HAP-1 (cell line): ENCODE measurements around the gene PIP5K1A.
"Not testable (repeated sequence)": the region's sequence is repeated elsewhere in the genome, so short reads cannot be mapped to it uniquely, and the experiment has no call there.

Source experiments
- DNase-seq, 2 experiments: peaks; one replicate each; pipeline ENCODE4 v3.0.0-alpha.2; 2016 to 2020; ENCODE audit warnings: low spot score in 2 of 2
- H3K27me3 ChIP-seq: fragments of 250-450 bp; sonication (Bioruptor Pico); 2 replicates; pipeline ENCODE4 v1.5.1; 2020; ENCODE audit warnings: low read depth, mild to moderate bottlenecking, moderate library complexity
- H3K36me3 ChIP-seq: fragments of 250-450 bp; sonication (Bioruptor Pico); replicated peaks from 2 replicates; pipeline ENCODE4 v1.5.1; 2020; ENCODE audit warnings: mild to moderate bottlenecking
- H3K4me1 ChIP-seq: fragments of 250-450 bp; sonication (Bioruptor Pico); 2 replicates; pipeline ENCODE4 v1.5.1; 2020; ENCODE audit warnings: mild to moderate bottlenecking
- H3K4me3 ChIP-seq: fragments of 250-450 bp; sonication (Bioruptor Pico); 2 replicates; pipeline ENCODE4 v1.5.1; 2020; ENCODE audit warnings: mild to moderate bottlenecking, moderate library complexity
- H3K9me3 ChIP-seq: fragments of 250-450 bp; sonication (Bioruptor Pico); 2 replicates; pipeline ENCODE4 v1.5.1; 2020; ENCODE audit warnings: mild to moderate bottlenecking, moderate library complexity
- in situ Hi-C: fragments of 300-500 bp; cut with MboI; formaldehyde crosslinking; loops from 3 replicates; pipeline ENCODE4 v1.14.3; 2020; ENCODE audit warnings: low sequenced_read_pairs, inconsistent platforms, mixed read lengths

The PIP5K1A gene

DNA sequence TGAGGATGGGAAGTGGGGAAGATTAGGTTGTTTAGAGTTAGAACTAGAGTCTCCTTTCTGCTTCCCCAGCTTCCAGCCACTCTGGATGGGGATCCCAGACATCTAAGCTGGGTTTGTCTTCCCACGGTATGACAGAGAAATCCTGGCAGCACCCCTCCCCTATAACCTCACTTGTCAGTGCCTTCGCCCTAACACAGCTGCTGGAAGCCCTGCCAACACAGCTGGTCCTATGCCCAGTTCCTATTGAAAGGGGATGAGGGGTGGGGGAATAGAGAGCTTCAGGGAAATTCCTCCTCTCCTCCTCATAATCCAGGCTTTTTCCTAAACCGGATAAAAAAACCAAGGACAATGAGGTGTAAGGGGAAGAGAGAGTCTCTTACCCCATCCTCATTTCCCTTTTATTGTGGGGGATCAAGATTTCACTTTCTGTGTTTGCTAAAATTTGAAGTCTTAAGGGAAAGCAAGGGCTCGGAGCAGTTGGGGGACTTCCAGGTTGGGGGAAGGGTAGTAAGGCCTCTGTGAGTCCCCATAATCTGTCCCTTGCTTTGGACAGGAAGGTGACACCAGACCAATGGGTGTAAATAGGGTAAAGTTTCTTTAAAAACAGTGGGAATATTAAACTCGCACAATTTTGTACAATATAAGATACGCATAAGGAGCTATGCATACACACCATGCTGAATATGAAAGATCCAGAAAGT is 23.2 kb upstream of the PIP5K1A start:
- Histone ChIP-seq H3K4me3 (no peak overlapping the region), H3K4me1 (no peaks in the 10 kb centered on the region), H3K9me3 (no peaks in the 10 kb centered on the region), H3K27me3 (no peaks in the 10 kb centered on the region), H3K36me3 (peaks cover 49% of the 10 kb centered on the region)
- DNase-seq: no peak
- in situ Hi-C loops: no loop called here

DNA sequence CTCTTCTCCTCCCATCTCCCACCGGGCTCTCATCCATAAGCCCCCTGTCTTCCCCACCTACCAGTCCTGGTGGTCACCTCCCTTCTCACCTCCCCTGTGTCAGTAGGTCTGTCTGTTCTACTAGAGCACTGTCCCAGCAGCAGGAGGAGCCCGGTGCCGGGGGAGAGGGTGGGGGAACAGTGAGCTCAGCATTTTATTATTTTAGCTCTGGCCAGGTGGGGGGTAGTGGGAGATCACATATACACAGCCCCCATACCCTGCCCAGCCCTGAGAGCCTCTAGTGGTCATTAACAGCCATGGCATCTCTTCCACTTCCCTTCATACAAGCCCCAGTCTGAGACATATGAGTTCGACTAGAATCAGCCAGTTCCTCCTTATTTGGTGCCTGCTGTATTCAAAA is 22.5 kb upstream of the PIP5K1A start, which contains the start of gene TMOD4:
TMOD4 (minus strand) TSS at position 119 of the 400 bp plus-strand sequence. CDS start 1,106 bp downstream, outside the sequence.
- no peak for DNase-seq
- Histone ChIP-seq H3K9me3 (no peaks in the 10 kb centered on the region), H3K36me3 (peaks cover 54% of the 10 kb centered on the region), H3K4me1 (no peaks in the 10 kb centered on the region), H3K27me3 (no peaks in the 10 kb centered on the region), H3K4me3 (no peak within 1 kb of the TSS)
- in situ Hi-C loops: no loop called here

- Histone ChIP-seq H3K4me1 (no peaks in the 10 kb centered on the region), H3K36me3 (peaks cover 58% of the 10 kb centered on the region), H3K27me3 (no peaks in the 10 kb centered on the region), H3K4me3 (no peak overlapping the region), H3K9me3 (no peaks in the 10 kb centered on the region)
- no peak for DNase-seq
- in situ Hi-C loops: no loop called here
Observed at GRCh38 chr1:151176514-151177045, 21.8 kb upstream of the PIP5K1A start.

GRCh38 chr1:151184211-151184610 is 14.1 kb upstream of the PIP5K1A start:
- no peak for DNase-seq
- Histone ChIP-seq H3K9me3 (no peaks in the 10 kb centered on the region; the same call in 1 of the 2 replicates), H3K27me3 (no peaks in the 10 kb centered on the region), H3K4me3 (no peak overlapping the region), H3K4me1 (peaks cover 3% of the 10 kb centered on the region), H3K36me3 (peaks cover 59% of the 10 kb centered on the region)
- in situ Hi-C loops: no loop called here

DNA sequence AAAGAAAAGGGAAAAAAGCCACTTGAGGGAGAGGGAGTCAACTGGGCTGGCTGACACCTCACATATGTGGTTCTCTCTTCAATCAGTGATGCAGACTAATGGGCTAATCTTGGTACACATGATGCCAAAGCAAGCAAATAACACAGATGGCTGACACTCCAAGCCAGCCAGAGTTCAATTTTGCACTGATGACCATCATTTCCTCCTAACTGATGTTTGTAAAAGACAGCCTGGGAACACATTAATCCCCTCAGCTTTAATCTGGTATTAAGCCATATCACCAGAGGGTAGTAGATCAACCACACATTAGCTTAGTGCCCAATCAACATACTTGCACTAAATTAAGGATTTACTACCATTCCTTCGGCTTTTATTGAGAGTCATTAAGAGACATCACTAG is 11.1 kb upstream of the PIP5K1A start:
- Histone ChIP-seq H3K36me3 (peaks cover 38% of the 10 kb centered on the region), H3K9me3 (no peaks in the 10 kb centered on the region; the same call in 1 of the 2 replicates), H3K27me3 (no peaks in the 10 kb centered on the region), H3K4me3 (no peak overlapping the region), H3K4me1 (peaks cover 6% of the 10 kb centered on the region)
- in situ Hi-C loops: no loop called here
- DNase-seq: no peak

- in situ Hi-C loops, DNase-seq: not testable (repeated sequence)
- peak overlapping the region; percentile 97 for H3K4me3 ChIP-seq
Observed at GRCh38 chr1:151188667-151189066, 9.7 kb upstream of the PIP5K1A start.

DNA sequence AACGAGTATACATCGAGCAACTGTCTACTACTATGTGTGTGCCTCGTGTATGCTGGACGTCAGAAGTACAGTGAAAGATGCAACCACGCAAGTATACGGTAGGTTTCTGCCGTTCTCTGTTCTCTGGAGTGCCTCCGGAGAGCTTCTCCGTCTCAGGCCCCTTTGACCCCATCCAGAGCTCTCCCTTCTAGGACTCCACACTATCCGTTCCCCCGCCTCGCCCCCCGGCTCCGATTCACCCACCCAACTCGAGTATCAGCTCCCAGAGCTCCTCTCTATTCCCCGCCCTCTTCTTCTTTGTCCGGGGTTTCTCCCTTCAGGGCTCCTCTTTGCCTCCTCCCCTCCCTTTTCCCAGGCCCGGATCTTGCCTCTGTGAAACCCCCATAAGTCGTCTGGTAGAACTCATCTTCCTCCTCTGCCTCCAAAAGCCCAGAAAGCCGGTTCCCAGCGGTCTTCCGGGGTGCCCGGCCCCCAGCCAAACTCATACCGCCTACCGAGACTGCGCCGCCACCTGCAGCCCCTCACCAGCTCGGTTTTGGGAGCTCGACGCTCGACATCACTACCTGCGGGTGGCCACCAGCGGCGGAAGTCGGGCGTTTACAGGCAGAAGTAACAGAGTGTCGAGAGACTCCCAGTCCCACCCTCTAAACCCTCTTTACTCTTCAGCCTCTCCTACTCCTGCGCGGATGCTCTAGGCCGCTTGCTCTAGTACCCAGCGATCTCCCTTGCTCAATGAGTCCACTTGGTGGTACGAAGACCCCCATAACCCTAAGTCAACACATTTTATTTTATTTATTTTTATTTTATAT is 8.5 kb upstream of the PIP5K1A start, which contains the start of gene VPS72:
VPS72 (minus strand) TSS at position 561 of the 809 bp plus-strand sequence; CDS start at position 485, 76 bp downstream.
- H3K36me3 ChIP-seq: peaks cover 14% of the 10 kb centered on the region

More at GRCh38 chr1:151188667-151189066, 9.7 kb upstream of the PIP5K1A start:
- not testable (repeated sequence) for H3K9me3 ChIP-seq, H3K27me3 ChIP-seq, H3K4me1 ChIP-seq
- peaks cover 26% of the 10 kb centered on the region for H3K36me3 ChIP-seq

GRCh38 chr1:151192047-151192446 is 6.3 kb upstream of the PIP5K1A start:
- Histone ChIP-seq H3K4me3 (no peak overlapping the region), H3K36me3 (peaks cover 2% of the 10 kb centered on the region; the same call in 1 of the 2 replicates), H3K9me3 (no peaks in the 10 kb centered on the region), H3K4me1 (peaks cover 10% of the 10 kb centered on the region), H3K27me3 (no peaks in the 10 kb centered on the region)
- DNase-seq: no peak
- in situ Hi-C loops: no loop called here

More for the DNA sequence above, 8.5 kb upstream of the PIP5K1A start, which contains the start of gene VPS72:
- Histone ChIP-seq H3K27me3 (no peaks in the 10 kb centered on the region), H3K4me1 (peaks cover 6% of the 10 kb centered on the region), H3K4me3 (peak within 1 kb of the TSS; percentile 97), H3K9me3 (no peaks in the 10 kb centered on the region)
- in situ Hi-C loops: no loop called here
- DNase-seq: peak; percentile 91 to 93

GRCh38 chr1:151193304-151193703 is 5.0 kb upstream of the PIP5K1A start:
- DNase-seq: no peak
- H3K4me3 ChIP-seq: no peak overlapping the region
- H3K9me3 ChIP-seq: no peaks in the 10 kb centered on the region
- in situ Hi-C loops: no loop called here
- peaks cover 16% of the 10 kb centered on the region for H3K4me1 ChIP-seq
- H3K36me3 ChIP-seq: peaks cover 2% of the 10 kb centered on the region; the same call in 1 of the 2 replicates
- no peaks in the 10 kb centered on the region for H3K27me3 ChIP-seq

- in situ Hi-C loops: no loop called here
- peaks cover 12% of the 10 kb centered on the region for H3K4me1 ChIP-seq
- peaks cover 2% of the 10 kb centered on the region for H3K36me3 ChIP-seq
- DNase-seq: no peak
- no peaks in the 10 kb centered on the region for H3K27me3 ChIP-seq
- no peaks in the 10 kb centered on the region for H3K9me3 ChIP-seq
- H3K4me3 ChIP-seq: no peak overlapping the region
Observed at GRCh38 chr1:151193856-151194255, 4.5 kb upstream of the PIP5K1A start.

- H3K36me3 ChIP-seq, H3K4me3 ChIP-seq, H3K27me3 ChIP-seq, H3K9me3 ChIP-seq, in situ Hi-C loops, DNase-seq: not testable (repeated sequence)
- peaks cover 12% of the 10 kb centered on the region for H3K4me1 ChIP-seq
Observed at GRCh38 chr1:151194894-151195594, 3.3 kb upstream of the PIP5K1A start.

- Histone ChIP-seq H3K36me3 (no peaks in the 10 kb centered on the region; the same call in 1 of the 2 replicates), H3K9me3 (no peaks in the 10 kb centered on the region), H3K27me3 (no peaks in the 10 kb centered on the region), H3K4me3 (peak overlapping the region; percentile 1; the same call in 1 of the 2 replicates), H3K4me1 (peaks cover 13% of the 10 kb centered on the region)
- DNase-seq: peak; percentile 80 to 85
- in situ Hi-C loops: no loop called here
Observed at GRCh38 chr1:151196292-151196800, 2.0 kb upstream of the PIP5K1A start.

DNA sequence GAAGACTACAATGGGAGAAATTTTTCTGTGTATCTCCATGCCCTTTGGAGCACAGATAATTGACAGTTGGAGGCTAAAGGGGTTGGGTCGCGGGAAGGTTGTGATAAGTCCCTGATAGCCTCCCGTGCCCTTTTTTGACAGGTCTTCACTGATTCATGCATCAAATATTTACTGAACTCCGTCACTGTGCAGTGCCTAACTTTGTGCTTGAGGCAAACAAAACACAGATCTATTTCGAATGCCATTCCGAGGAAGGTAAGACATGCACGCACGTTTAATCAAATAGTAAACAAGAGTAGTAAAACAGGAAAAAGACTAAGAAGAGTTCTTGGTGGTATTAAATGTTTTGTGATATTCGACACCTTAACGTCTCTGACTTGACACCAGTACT is 494 bp upstream of the PIP5K1A start:
- Histone ChIP-seq H3K4me3 (peak overlapping the region; percentile 82), H3K27me3 (no peaks in the 10 kb centered on the region), H3K9me3 (no peaks in the 10 kb centered on the region), H3K36me3 (peaks cover 11% of the 10 kb centered on the region), H3K4me1 (peaks cover 13% of the 10 kb centered on the region)
- DNase-seq: no peak
- in situ Hi-C loops: no loop called here
